Omental fat pad (tissue), 4 donors: ENCODE results near the gene PLEKHA6. TPM values are rescaled to one million over a fixed set of nuclear protein-coding genes. Genes with fewer than 3 reads are reported as not detected.

ENCODE experiments used
- ATAC-seq: fragments of 150-250 bp; one replicate; pipeline ENCODE4 v1.9.1; 2016; ENCODE audit warnings: mild to moderate bottlenecking, moderate library complexity; ENCODE audit not compliant: low FRiP score
- DNase-seq: peaks from one replicate; pipeline ENCODE4 v3.0.0-alpha.2; 2019; ENCODE audit warnings: low spot score
- CTCF ChIP-seq, 3 donors: fragments of 450-650 bp; IDR thresholded peaks; one replicate each; pipeline ENCODE4 v1.5.1; 2016 to 2017; ENCODE audit warnings: antibody characterized with exemption in 3 of 3, mild to moderate bottlenecking in 3 of 3, moderate library complexity in 2 of 3
- total RNA-seq, 4 donors: library from RNA; depleted of rRNA; stranded (reverse); fragments of >200 nt; gene quantifications; one replicate each; pipeline ENCODE4 v1.1.0, GENCODE V29; 2016

Gene PLEKHA6
- total RNA-seq, 4 donors from 2014 or later: 2.9 to 13.1 (median 7.5) TPM

- DNase-seq: no peak
- no peak for TF ChIP-seq CTCF (IDR thresholded peaks at IDR 0.05)
Measured at GRCh38 chr1:204280099-204280961, 79.4 kb downstream of the PLEKHA6 start.

GRCh38 chr1:204278958-204279357 lies 80.8 kb downstream of the PLEKHA6 start:
- DNase-seq (no peak), ATAC-seq (no peak)
- no peak for TF ChIP-seq CTCF (IDR thresholded peaks at IDR 0.05)

More at GRCh38 chr1:204280099-204280961, 79.4 kb downstream of the PLEKHA6 start:
- ATAC-seq: no peak

DNA sequence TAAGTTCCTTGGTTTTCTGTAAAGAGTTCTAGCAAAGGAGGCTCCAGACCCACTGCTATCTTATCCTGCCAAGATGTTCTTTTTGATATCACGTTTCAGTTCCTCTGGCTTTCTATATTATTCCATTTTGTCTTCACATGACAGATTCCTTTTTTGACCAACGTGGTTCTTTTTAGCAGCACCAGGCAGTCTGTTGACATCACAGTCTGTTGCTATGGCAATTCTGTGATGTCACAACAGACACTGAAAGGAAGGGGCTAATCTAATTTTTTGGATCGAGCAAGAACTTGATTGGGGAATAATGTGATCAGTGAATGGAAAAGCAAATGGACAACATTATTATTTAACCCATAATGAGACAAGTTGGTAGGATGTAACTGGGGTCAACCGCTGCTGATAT lies 81.5 kb downstream of the PLEKHA6 start:
- TF ChIP-seq CTCF (IDR thresholded peaks at IDR 0.05): no peak
- DNase-seq (no peak), ATAC-seq (no peak)

DNA sequence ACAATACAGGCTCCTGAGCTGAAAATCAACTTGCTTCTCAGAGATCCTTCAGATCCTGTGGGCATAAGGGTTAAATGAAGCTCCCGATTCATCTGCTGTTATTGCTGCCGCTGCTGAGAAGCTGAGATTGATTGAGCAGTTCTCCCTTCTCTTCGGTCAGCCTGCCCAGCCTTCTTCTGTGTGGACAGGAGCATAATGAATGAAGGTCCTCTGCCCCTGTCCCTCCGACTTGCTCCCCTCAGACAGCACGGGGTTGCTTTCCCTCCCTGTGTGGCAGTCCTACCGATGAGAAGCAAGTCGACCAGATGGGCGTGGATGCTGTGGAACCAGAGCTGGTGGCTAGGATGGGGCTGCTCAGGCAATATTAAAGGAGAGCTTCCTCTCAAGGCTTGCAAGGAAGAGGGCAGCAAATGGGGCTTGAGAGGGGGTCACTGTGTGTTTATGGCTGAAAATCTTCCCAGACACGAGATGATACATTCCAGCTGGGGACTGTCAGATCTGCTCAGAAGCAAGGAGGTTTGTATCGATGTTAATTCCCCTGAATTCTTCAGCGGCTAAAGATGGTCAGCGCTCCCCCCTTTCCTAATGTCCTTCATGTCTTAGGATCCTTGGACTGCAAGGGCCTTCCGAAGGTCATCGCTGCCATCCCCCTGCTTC lies 82.0 kb downstream of the PLEKHA6 start:
- no peak for TF ChIP-seq CTCF (IDR thresholded peaks at IDR 0.05)
- DNase-seq: no peak
- ATAC-seq: no peak

DNA sequence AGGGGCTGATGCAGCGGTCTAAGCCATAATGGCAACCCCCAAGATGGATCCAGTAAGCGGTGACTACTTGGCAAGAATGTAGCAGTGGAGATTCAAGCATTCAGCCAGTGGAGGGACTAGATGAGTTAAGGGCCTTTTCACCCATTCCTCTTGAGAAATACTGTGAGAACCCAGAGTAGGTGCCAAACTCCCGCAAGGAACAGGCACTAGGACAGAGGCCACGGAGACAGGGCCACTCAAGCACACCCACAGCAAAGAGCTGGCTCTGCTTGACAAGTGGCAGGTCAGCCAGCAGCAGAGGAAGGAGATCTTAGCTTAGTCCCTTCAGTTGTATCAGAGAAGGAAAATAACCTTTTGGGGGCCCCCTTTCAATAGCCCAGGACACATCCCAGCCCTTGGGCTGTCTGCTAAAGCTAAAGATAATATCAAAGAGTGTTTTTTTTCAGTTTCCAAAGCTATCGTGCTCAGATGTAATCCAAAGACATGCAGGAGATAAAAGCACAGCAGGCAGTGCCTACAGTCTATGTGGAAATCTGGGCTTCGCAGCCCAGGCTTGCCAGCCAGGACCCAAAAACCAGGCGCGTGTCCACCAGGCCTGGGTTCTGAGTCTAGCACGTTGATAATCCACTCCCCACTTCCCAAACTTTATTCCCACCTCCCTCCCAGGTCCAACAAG lies 83.9 kb downstream of the PLEKHA6 start:
- DNase-seq (no peak), ATAC-seq (no peak)

DNA sequence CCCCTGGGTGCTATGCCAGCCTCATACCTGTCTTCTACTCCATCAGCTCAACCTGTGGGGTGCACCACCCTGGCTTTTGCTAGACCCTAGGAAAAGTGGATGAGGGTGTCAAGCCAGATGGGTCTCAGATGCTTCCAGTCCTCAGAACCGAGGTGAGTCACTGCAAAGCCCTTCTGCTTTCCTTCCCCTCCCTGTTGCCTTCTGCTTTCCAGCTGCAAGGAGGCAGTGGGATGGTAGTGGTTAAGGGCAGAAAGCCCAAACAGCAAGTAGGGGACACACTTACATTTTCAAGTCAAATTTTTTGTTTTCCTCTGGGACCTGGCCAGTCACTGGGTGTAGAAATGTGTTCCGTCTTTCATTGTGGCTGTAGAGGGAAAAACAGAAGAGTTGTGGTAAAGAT lies 85.3 kb downstream of the PLEKHA6 start:
- no peak for TF ChIP-seq CTCF (IDR thresholded peaks at IDR 0.05)
- DNase-seq: no peak
- no peak for ATAC-seq

More for the DNA sequence above, 83.9 kb downstream of the PLEKHA6 start:
- TF ChIP-seq CTCF (IDR thresholded peaks at IDR 0.05): no peak
